Liver (tissue), 9 donors: ENCODE measurements around the gene TAAR1. TPM values are rescaled to one million over a fixed set of nuclear protein-coding genes. Genes with fewer than 3 reads are reported as not detected.
A peak's percentile ranks its signal among the peaks of the same experiment; 100 is the strongest.

ENCODE experiments used
- DNase-seq: peaks from one replicate; pipeline ENCODE4 v3.0.0-alpha.2; 2017; ENCODE audit warnings: low spot score
- H3K27ac ChIP-seq, 2 donors: one replicate each; pipeline ENCODE4 v1.7.0; 2013; ENCODE audit warnings: inconsistent platforms in 2 of 2, low read length in 2 of 2, control low read depth in 1 of 2, low read depth in 1 of 2, mild to moderate bottlenecking in 1 of 2
- H3K27me3 ChIP-seq, 4 donors: one replicate each; pipeline versions ENCODE4 v1.6.1 to v1.7.0; 2013; ENCODE audit warnings: low read length in 3 of 4, inconsistent platforms in 1 of 4, mild to moderate bottlenecking in 1 of 4, moderate library complexity in 1 of 4; ENCODE audit not compliant: control insufficient read depth in 4 of 4, insufficient read depth in 4 of 4
- H3K36me3 ChIP-seq, 4 donors: one replicate each; pipeline versions ENCODE4 v1.6.1 to v1.7.0; 2013; ENCODE audit warnings: low read length in 3 of 4, mild to moderate bottlenecking in 3 of 4, low read depth in 1 of 4, moderate library complexity in 1 of 4; ENCODE audit not compliant: control insufficient read depth in 4 of 4, insufficient read depth in 3 of 4
- H3K4me1 ChIP-seq, 4 donors: one replicate each; pipeline versions ENCODE4 v1.6.1 to v1.7.0; 2013; ENCODE audit warnings: low read length in 3 of 4, mild to moderate bottlenecking in 3 of 4, moderate library complexity in 1 of 4; ENCODE audit not compliant: control insufficient read depth in 4 of 4, insufficient read depth in 4 of 4
- H3K4me3 ChIP-seq, 3 donors: one replicate each; pipeline versions ENCODE4 v1.6.1 to v1.7.0; 2013; ENCODE audit warnings: low read length in 3 of 3, control low read depth in 1 of 3, low read depth in 1 of 3, mild to moderate bottlenecking in 1 of 3
- H3K9ac ChIP-seq, 2 donors: one replicate each; pipeline ENCODE4 v1.7.0; 2013; ENCODE audit warnings: low read length in 2 of 2, mild to moderate bottlenecking in 2 of 2, moderate library complexity in 2 of 2, control low read depth in 1 of 2, low read depth in 1 of 2
- H3K9me3 ChIP-seq, 4 donors: one replicate each; pipeline versions ENCODE4 v1.6.1 to v1.7.0; 2013; ENCODE audit warnings: low read length in 3 of 4; ENCODE audit not compliant: control insufficient read depth in 4 of 4
- ATF3 ChIP-seq: IDR thresholded peaks from 2 replicates; pipeline ENCODE4 v1.6.1; 2016; ENCODE audit warnings: antibody characterized with exemption
- CTCF ChIP-seq: fragments of 150-350 bp; IDR thresholded peaks from 2 replicates; pipeline ENCODE4 v1.5.1; 2017; ENCODE audit warnings: improper control_type of control experiment, low read depth, low read length; ENCODE audit not compliant: missing input control
- EGR1 ChIP-seq, 2 donors: IDR thresholded peaks; 2 replicates each; pipeline ENCODE4 v1.6.1; 2016 to 2018; ENCODE audit warnings: antibody characterized with exemption in 2 of 2, low read depth in 2 of 2
- FOXA1 ChIP-seq: IDR thresholded peaks from 2 replicates; pipeline ENCODE4 v1.6.1; 2016; ENCODE audit warnings: antibody characterized with exemption
- FOXA2 ChIP-seq: IDR thresholded peaks from 2 replicates; pipeline ENCODE4 v1.6.1; 2016; ENCODE audit warnings: antibody characterized with exemption
- GABPA ChIP-seq, 2 donors: IDR thresholded peaks in 1 of 2; conservative IDR thresholded peaks in 1 of 2; 2 replicates each; pipeline ENCODE4 v1.6.1; 2016; ENCODE audit warnings: antibody characterized with exemption in 2 of 2, mild to moderate bottlenecking in 1 of 2, moderate library complexity in 1 of 2
- HNF4A ChIP-seq, 2 donors: conservative IDR thresholded peaks; 2 replicates each; pipeline ENCODE4 v1.6.1; 2016; ENCODE audit warnings: antibody characterized with exemption in 2 of 2, mild to moderate bottlenecking in 2 of 2
- HNF4G ChIP-seq: IDR thresholded peaks from 2 replicates; pipeline ENCODE4 v1.6.1; 2016; ENCODE audit warnings: antibody characterized with exemption
- JUND ChIP-seq, 2 donors: IDR thresholded peaks; 2 replicates each; pipeline ENCODE4 v1.6.1; 2016; ENCODE audit warnings: antibody characterized with exemption in 2 of 2
- MAX ChIP-seq: IDR thresholded peaks from 2 replicates; pipeline ENCODE4 v1.6.1; 2016; ENCODE audit warnings: antibody characterized with exemption
- NR2F2 ChIP-seq: IDR thresholded peaks from 2 replicates; pipeline ENCODE4 v1.6.1; 2016; ENCODE audit warnings: antibody characterized with exemption
- RAD21 ChIP-seq, 2 donors: IDR thresholded peaks; 2 replicates each; pipeline ENCODE4 v1.6.1; 2016; ENCODE audit warnings: antibody characterized with exemption in 2 of 2, mild to moderate bottlenecking in 2 of 2
- REST ChIP-seq: IDR thresholded peaks from 2 replicates; pipeline ENCODE4 v1.6.1; 2016; ENCODE audit warnings: antibody characterized with exemption, mild to moderate bottlenecking
- RXRA ChIP-seq, 2 donors: IDR thresholded peaks; 2 replicates each; pipeline ENCODE4 v1.6.1; 2017 to 2018; ENCODE audit warnings: antibody characterized with exemption in 2 of 2, mild to moderate bottlenecking in 1 of 2
- SP1 ChIP-seq: IDR thresholded peaks from 2 replicates; pipeline ENCODE4 v1.6.1; 2018; ENCODE audit warnings: antibody characterized with exemption, mild to moderate bottlenecking
- TAF1 ChIP-seq: conservative IDR thresholded peaks from 2 replicates; pipeline ENCODE4 v1.6.1; 2016; ENCODE audit warnings: antibody characterized with exemption, mild to moderate bottlenecking
- YY1 ChIP-seq: IDR thresholded peaks from 2 replicates; pipeline ENCODE4 v1.6.1; 2016; ENCODE audit warnings: antibody characterized with exemption, mild to moderate bottlenecking
- ZBTB33 ChIP-seq: IDR thresholded peaks from 2 replicates; pipeline ENCODE4 v1.6.1; 2016; ENCODE audit warnings: antibody characterized with exemption
- WGBS: extraction: QIAGEN DNeasy Blood & Tissue Kit; methylation state at CpG from one replicate; pipeline ENCODE4 v1.1.7; 2013; 5-methylcytosine and 5-hydroxymethylcytosine counted together
- polyA plus RNA-seq, 2 donors: library from polyadenylated mRNA; stranded (reverse) in 1 of 2; unstranded in 1 of 2; fragments of 200-250 nt in 1 of 2; fragments of >200 nt in 1 of 2; fragmentation: Nextera tagmentation in 1 of 2; extraction: Ambion mirVana in 1 of 2; gene quantifications; one replicate each; pipeline versions ENCODE4 v1.2.1 to v1.2.3, GENCODE V29; 2013 to 2015
- total RNA-seq, 2 donors: library from RNA; depleted of rRNA; stranded (reverse); fragments of >200 nt; gene quantifications; one replicate each; pipeline ENCODE4 v1.2.3, GENCODE V29; 2014
- donor health status: healthy.
- donor health status: healthy.
- donor health status: healthy.
- donor health status: healthy.
- donor health status: healthy.

TAAR1 gene
- total and polyA plus RNA-seq, 4 donors = not detected

GRCh38 chr6:132616677-132617076 lies 42.3 kb downstream of the TAAR1 start (continued):
- TF ChIP-seq MAX (no peak), YY1 (no peak)

GRCh38 chr6:132614554-132614953 lies 44.4 kb downstream of the TAAR1 start:
- DNase-seq = no peak
- H3K9me3 ChIP-seq = no peaks in the 10 kb centered on the region
- no peaks in the 10 kb centered on the region for H3K36me3 ChIP-seq
- 31% methylated on average over 7 of the region's 7 CpGs for WGBS
- peaks cover 3 to 17% (median 5%) of the 10 kb centered on the region in 4 donors for H3K4me1 ChIP-seq
- H3K9ac ChIP-seq = peak overlapping the region; percentile 78 to 82
- TF ChIP-seq SP1 (no peak), ZBTB33 (no peak), MAX (no peak), GABPA (IDR thresholded peaks at IDR 0.05 in 1 of 2, conservative IDR thresholded peaks at IDR 0.05 in 1 of 2) (no peak), HNF4G (no peak), RXRA (IDR thresholded peaks at IDR 0.05) (no peak), ATF3 (no peak), HNF4A (conservative IDR thresholded peaks at IDR 0.05) (peak in 1 of 2 donors; percentile 3), EGR1 (IDR thresholded peaks at IDR 0.05; ENCODE audit: low read depth in 2 of 2) (no peak), FOXA1 (no peak), REST (peak; percentile 15), FOXA2 (no peak), CTCF (no peak), NR2F2 (no peak), RAD21 (IDR thresholded peaks at IDR 0.05) (peak in 1 of 2 donors; percentile 15), TAF1 (peak; percentile 32), JUND (IDR thresholded peaks at IDR 0.05) (no peak), YY1 (no peak)
- H3K27me3 ChIP-seq = no peaks in the 10 kb centered on the region
- H3K27ac ChIP-seq = peak overlapping the region; percentile 74 to 78
- peak overlapping the region; percentile 56 to 75 (median 66) for H3K4me3 ChIP-seq
